ENCODE data around the gene ELAPOR2.
"Not testable (repeated sequence)": the region's sequence is repeated elsewhere in the genome, so short reads cannot be mapped to it uniquely, and the experiment has no call there.

Gene ELAPOR2

DNA sequence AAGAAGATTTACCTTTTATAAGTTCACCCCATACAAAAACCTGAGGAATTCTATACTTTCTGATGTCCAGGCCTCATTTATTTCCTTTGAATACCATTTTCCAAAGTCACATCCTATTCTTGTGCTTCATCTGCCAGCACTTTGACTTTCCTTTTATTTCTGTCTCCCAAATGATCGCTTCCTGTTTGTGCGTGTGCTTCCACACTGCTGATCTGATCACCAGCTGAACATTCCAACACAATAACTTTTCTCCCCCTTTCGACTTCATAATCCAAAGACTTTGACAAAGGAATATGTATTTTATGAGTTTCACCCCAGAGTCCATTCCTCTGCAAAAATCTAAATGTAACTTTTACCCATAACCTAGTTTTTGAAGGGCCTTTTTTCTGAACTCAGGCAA, 3.1 kb downstream of the ELAPOR2 start:
- Histone ChIP-seq H3K4me2 (ENCODE audit: insufficient read depth, low read length) (no peak overlapping the region), H3K27ac (ENCODE audit: low read length) (no peak overlapping the region), H4K20me1 (ENCODE audit: insufficient read depth, low read length) (no peaks in the 10 kb centered on the region), H2AFZ (ENCODE audit: low read depth, low read length) (no peak overlapping the region), H3K4me3 (ENCODE audit: low read depth in 1 of 2, low read length in 2 of 2) (no peak overlapping the region), H3K79me2 (ENCODE audit: insufficient read depth, low read length) (no peaks in the 10 kb centered on the region), H3K27me3 (ENCODE audit: insufficient read depth, low read length, poor library complexity) (no peaks in the 10 kb centered on the region), H3K9me3 (ENCODE audit: insufficient read depth, low read length, severe bottlenecking) (no peaks in the 10 kb centered on the region), H3K36me3 (ENCODE audit: insufficient read depth, low read length) (no peaks in the 10 kb centered on the region), H3K4me1 (ENCODE audit: insufficient read depth, low read length) (no peaks in the 10 kb centered on the region), H3K9ac (ENCODE audit: low read depth, low read length) (no peak overlapping the region)
- TF ChIP-seq, protein P1, sequence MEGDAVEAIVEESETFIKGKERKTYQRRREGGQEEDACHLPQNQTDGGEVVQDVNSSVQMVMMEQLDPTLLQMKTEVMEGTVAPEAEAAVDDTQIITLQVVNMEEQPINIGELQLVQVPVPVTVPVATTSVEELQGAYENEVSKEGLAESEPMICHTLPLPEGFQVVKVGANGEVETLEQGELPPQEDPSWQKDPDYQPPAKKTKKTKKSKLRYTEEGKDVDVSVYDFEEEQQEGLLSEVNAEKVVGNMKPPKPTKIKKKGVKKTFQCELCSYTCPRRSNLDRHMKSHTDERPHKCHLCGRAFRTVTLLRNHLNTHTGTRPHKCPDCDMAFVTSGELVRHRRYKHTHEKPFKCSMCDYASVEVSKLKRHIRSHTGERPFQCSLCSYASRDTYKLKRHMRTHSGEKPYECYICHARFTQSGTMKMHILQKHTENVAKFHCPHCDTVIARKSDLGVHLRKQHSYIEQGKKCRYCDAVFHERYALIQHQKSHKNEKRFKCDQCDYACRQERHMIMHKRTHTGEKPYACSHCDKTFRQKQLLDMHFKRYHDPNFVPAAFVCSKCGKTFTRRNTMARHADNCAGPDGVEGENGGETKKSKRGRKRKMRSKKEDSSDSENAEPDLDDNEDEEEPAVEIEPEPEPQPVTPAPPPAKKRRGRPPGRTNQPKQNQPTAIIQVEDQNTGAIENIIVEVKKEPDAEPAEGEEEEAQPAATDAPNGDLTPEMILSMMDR (IDR thresholded peaks at IDR 0.05; ENCODE audit: borderline replicate concordance, extremely low read depth, low read length, poor library complexity, severe bottlenecking): no peak
- no peak for TF ChIP-seq EZH2 (IDR thresholded peaks at IDR 0.05; ENCODE audit: borderline replicate concordance, low read depth, low read length, severe bottlenecking)
- ATAC-seq (ENCODE audit: insufficient read depth, low read depth): no peak
- DNase-seq: no peak

DNA sequence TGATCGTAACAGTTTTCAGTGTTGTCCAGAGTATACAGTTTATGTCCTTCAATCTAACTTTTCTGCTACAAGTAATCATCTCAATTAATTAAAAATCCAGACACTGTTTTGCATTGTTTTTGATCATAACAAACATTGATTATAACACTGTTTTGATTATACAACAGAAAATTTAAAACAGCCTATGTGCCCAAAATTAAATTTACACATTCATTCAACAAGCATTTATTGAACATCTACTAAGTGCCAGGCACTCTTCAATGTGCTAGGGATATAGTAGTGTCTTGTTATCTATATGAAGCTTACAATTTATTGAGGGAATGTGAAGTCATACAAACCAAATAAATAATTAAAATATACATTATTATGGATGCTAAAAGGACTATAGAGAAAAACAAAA, 10.6 kb downstream of the ELAPOR2 start:
- Histone ChIP-seq H3K4me3 (ENCODE audit: low read depth in 1 of 2, low read length in 2 of 2) (no peak overlapping the region), H3K4me2 (ENCODE audit: insufficient read depth, low read length) (no peak overlapping the region), H3K9ac (ENCODE audit: low read depth, low read length) (no peak overlapping the region), H3K36me3 (ENCODE audit: insufficient read depth, low read length) (no peaks in the 10 kb centered on the region), H3K9me3 (ENCODE audit: insufficient read depth, low read length, severe bottlenecking) (no peaks in the 10 kb centered on the region), H3K27me3 (ENCODE audit: insufficient read depth, low read length, poor library complexity) (no peaks in the 10 kb centered on the region), H3K79me2 (ENCODE audit: insufficient read depth, low read length) (no peaks in the 10 kb centered on the region), H4K20me1 (ENCODE audit: insufficient read depth, low read length) (no peaks in the 10 kb centered on the region), H2AFZ (ENCODE audit: low read depth, low read length) (no peak overlapping the region), H3K4me1 (ENCODE audit: insufficient read depth, low read length) (no peaks in the 10 kb centered on the region), H3K27ac (ENCODE audit: low read length) (no peak overlapping the region)
- DNase-seq (no peak), ATAC-seq (ENCODE audit: insufficient read depth, low read depth) (no peak)
- TF ChIP-seq, protein P1 (IDR thresholded peaks at IDR 0.05; ENCODE audit: borderline replicate concordance, extremely low read depth, low read length, poor library complexity, severe bottlenecking): no peak
- TF ChIP-seq EZH2 (IDR thresholded peaks at IDR 0.05; ENCODE audit: borderline replicate concordance, low read depth, low read length, severe bottlenecking): no peak

- Histone ChIP-seq H3K36me3 (ENCODE audit: insufficient read depth, low read length) (no peaks in the 10 kb centered on the region), H3K4me3 (ENCODE audit: low read depth in 1 of 2, low read length in 2 of 2) (no peak overlapping the region), H3K4me1 (ENCODE audit: insufficient read depth, low read length) (no peaks in the 10 kb centered on the region), H3K27me3 (ENCODE audit: insufficient read depth, low read length, poor library complexity) (no peaks in the 10 kb centered on the region), H2AFZ (ENCODE audit: low read depth, low read length) (no peak overlapping the region), H4K20me1 (ENCODE audit: insufficient read depth, low read length) (no peaks in the 10 kb centered on the region), H3K27ac (ENCODE audit: low read length) (no peak overlapping the region), H3K4me2 (ENCODE audit: insufficient read depth, low read length) (no peak overlapping the region), H3K9me3 (ENCODE audit: insufficient read depth, low read length, severe bottlenecking) (no peaks in the 10 kb centered on the region), H3K79me2 (ENCODE audit: insufficient read depth, low read length) (no peaks in the 10 kb centered on the region), H3K9ac (ENCODE audit: low read depth, low read length) (no peak overlapping the region)
- DNase-seq: no peak
- ATAC-seq (ENCODE audit: insufficient read depth, low read depth): no peak
- TF ChIP-seq EZH2 (IDR thresholded peaks at IDR 0.05; ENCODE audit: borderline replicate concordance, low read depth, low read length, severe bottlenecking): no peak
- TF ChIP-seq, protein P1 (IDR thresholded peaks at IDR 0.05; ENCODE audit: borderline replicate concordance, extremely low read depth, low read length, poor library complexity, severe bottlenecking): no peak
These were observed 13.0 kb downstream of the ELAPOR2 start for GRCh38 chr7:87046456-87046855.

DNA sequence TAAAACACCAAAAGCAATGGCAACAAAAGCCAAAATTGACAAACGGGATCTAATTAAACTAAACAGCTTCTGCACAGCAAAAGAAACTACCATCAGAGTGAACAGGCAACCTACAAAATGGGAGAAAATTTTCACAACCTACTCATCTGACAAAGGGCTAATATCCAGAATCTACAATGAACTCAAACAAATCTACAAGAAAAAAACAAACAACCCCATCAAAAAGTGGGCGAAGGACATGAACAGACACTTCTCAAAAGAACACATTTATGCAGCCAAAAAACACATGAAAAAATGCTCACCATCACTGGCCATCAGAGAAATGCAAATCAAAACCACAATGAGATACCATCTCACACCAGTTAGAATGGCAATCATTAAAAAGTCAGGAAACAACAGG, 14.7 kb downstream of the ELAPOR2 start:
- DNase-seq; ATAC-seq (ENCODE audit: insufficient read depth, low read depth); H2AFZ ChIP-seq (ENCODE audit: low read depth, low read length); H3K27ac ChIP-seq (ENCODE audit: low read length); H3K9me3 ChIP-seq (ENCODE audit: insufficient read depth, low read length, severe bottlenecking); H3K4me3 ChIP-seq (ENCODE audit: low read depth in 1 of 2, low read length in 2 of 2); H3K4me2 ChIP-seq (ENCODE audit: insufficient read depth, low read length); H3K27me3 ChIP-seq (ENCODE audit: insufficient read depth, low read length, poor library complexity); H3K9ac ChIP-seq (ENCODE audit: low read depth, low read length); H3K36me3 ChIP-seq (ENCODE audit: insufficient read depth, low read length); H3K79me2 ChIP-seq (ENCODE audit: insufficient read depth, low read length); H3K4me1 ChIP-seq (ENCODE audit: insufficient read depth, low read length); H4K20me1 ChIP-seq (ENCODE audit: insufficient read depth, low read length): not testable (repeated sequence)

DNA sequence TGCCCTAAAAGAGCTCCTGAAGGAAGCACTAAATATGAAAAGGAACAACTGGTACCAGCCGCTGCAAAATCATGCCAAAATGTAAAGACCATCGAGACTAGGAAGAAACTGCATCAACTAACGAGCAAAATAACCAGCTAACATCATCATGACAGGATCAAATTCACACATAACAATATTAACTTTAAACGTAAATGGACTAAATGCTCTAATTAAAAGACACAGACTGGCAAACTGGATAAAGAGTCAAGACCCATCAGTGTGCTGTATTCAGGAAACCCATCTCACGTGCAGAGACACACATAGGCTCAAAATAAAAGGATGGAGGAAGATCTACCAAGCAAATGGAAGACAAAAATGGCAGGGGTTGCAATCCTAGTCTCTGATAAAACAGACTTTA, 17.9 kb downstream of the ELAPOR2 start:
- H3K9me3 ChIP-seq (ENCODE audit: insufficient read depth, low read length, severe bottlenecking); H3K79me2 ChIP-seq (ENCODE audit: insufficient read depth, low read length); H3K4me2 ChIP-seq (ENCODE audit: insufficient read depth, low read length); H3K4me1 ChIP-seq (ENCODE audit: insufficient read depth, low read length); H3K9ac ChIP-seq (ENCODE audit: low read depth, low read length); H3K27me3 ChIP-seq (ENCODE audit: insufficient read depth, low read length, poor library complexity); H2AFZ ChIP-seq (ENCODE audit: low read depth, low read length); H3K36me3 ChIP-seq (ENCODE audit: insufficient read depth, low read length); DNase-seq; H4K20me1 ChIP-seq (ENCODE audit: insufficient read depth, low read length); H3K4me3 ChIP-seq (ENCODE audit: low read depth in 1 of 2, low read length in 2 of 2); H3K27ac ChIP-seq (ENCODE audit: low read length); ATAC-seq (ENCODE audit: insufficient read depth, low read depth): not testable (repeated sequence)

DNA sequence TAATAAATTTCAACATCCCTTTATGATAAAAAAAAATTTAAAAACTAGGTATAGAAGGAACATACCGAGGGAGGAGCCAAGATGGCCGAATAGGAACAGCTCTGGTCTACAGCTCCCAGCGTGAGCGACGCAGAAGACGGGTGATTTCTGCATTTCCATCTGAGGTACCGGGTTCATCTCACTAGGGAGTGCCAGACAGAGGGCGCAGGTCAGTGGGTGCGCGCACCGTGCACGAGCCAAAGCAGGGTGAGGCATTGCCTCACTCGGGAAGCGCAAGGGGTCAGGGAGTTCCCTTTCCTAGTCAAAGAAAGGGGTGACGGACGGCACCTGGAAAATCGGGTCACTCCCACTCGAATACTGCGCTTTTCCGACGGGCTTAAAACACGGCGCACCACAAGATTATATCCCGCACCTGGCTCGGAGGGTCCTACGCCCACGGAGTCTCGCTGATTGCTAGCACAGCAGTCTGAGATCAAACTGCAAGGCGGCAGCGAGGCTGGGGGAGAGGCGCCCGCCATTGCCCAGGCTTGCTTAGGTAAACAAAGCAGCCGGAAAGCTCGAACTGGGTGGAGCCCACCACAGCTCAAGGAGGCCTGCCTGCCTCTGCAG, 19.7 kb downstream of the ELAPOR2 start:
- H3K9ac ChIP-seq (ENCODE audit: low read depth, low read length); H3K4me2 ChIP-seq (ENCODE audit: insufficient read depth, low read length); H3K79me2 ChIP-seq (ENCODE audit: insufficient read depth, low read length); H3K27me3 ChIP-seq (ENCODE audit: insufficient read depth, low read length, poor library complexity); ATAC-seq (ENCODE audit: insufficient read depth, low read depth); H3K27ac ChIP-seq (ENCODE audit: low read length); H4K20me1 ChIP-seq (ENCODE audit: insufficient read depth, low read length); H3K36me3 ChIP-seq (ENCODE audit: insufficient read depth, low read length); H2AFZ ChIP-seq (ENCODE audit: low read depth, low read length); DNase-seq; H3K9me3 ChIP-seq (ENCODE audit: insufficient read depth, low read length, severe bottlenecking); H3K4me3 ChIP-seq (ENCODE audit: low read depth in 1 of 2, low read length in 2 of 2); H3K4me1 ChIP-seq (ENCODE audit: insufficient read depth, low read length): not testable (repeated sequence)
